ENCODE measurements around the gene HYI. TPM values are rescaled to one million over a fixed set of nuclear protein-coding genes. Genes with fewer than 3 reads are reported as not detected.

The HYI gene
- total RNA-seq, 1 donor from 2014 or later, result 25.8 TPM

DNA sequence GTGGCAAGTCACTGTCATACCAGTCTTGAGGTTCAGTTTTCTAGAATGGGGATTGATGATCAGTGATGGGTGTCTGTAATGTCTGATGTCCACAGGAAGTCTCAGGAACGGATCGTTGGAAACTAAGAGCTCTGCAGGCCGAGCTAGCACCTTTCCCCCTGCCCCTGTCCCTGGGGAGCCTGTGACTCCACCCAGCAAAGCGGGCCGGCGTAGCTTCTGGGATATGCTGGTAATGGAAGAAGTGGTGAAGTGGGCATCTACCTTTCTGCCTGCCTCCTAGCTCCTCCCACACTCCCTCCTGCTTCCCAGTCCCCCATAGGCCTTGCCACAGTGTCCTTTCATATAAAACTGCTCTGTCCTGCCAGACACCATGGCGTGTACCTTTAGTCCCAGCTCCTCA is 13.4 kb downstream of the HYI start:
- TF ChIP-seq, protein P1, sequence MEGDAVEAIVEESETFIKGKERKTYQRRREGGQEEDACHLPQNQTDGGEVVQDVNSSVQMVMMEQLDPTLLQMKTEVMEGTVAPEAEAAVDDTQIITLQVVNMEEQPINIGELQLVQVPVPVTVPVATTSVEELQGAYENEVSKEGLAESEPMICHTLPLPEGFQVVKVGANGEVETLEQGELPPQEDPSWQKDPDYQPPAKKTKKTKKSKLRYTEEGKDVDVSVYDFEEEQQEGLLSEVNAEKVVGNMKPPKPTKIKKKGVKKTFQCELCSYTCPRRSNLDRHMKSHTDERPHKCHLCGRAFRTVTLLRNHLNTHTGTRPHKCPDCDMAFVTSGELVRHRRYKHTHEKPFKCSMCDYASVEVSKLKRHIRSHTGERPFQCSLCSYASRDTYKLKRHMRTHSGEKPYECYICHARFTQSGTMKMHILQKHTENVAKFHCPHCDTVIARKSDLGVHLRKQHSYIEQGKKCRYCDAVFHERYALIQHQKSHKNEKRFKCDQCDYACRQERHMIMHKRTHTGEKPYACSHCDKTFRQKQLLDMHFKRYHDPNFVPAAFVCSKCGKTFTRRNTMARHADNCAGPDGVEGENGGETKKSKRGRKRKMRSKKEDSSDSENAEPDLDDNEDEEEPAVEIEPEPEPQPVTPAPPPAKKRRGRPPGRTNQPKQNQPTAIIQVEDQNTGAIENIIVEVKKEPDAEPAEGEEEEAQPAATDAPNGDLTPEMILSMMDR (IDR thresholded peaks at IDR 0.05), result no peak
- TF ChIP-seq POLR2AphosphoS5 (IDR thresholded peaks at IDR 0.05; ENCODE audit: insufficient read depth in 1 of 2, low read depth in 1 of 2) (no peak), POLR2A (IDR thresholded peaks at IDR 0.05) (no peak)
- peak in 1 of 2 donors; percentile 32 for DNase-seq (ENCODE audit: extremely low spot score in 2 of 2)
- H3K36me3 ChIP-seq, result peaks cover 4 to 54% of the 10 kb centered on the region in 2 donors
- H3K27ac ChIP-seq, result no peak overlapping the region
- intact Hi-C loops (cut with DNase I), result no loop called here
- peaks cover 4% of the 10 kb centered on the region for H3K4me1 ChIP-seq
- H3K27me3 ChIP-seq, result no peaks in the 10 kb centered on the region
- H3K4me3 ChIP-seq, result no peak overlapping the region
- H3K9me3 ChIP-seq, result no peaks in the 10 kb centered on the region

GRCh38 chr1:43439781-43440180 is 13.9 kb downstream of the HYI start:
- intact Hi-C loops (cut with DNase I), result no loop called here
- H3K9me3 ChIP-seq, result no peaks in the 10 kb centered on the region
- peaks cover 8% of the 10 kb centered on the region for H3K4me1 ChIP-seq
- H3K27ac ChIP-seq, result no peak overlapping the region
- H3K4me3 ChIP-seq, result no peak overlapping the region
- TF ChIP-seq POLR2AphosphoS5 (IDR thresholded peaks at IDR 0.05; ENCODE audit: insufficient read depth in 1 of 2, low read depth in 1 of 2) (no peak), POLR2A (IDR thresholded peaks at IDR 0.05) (no peak)
- TF ChIP-seq, protein P1 (IDR thresholded peaks at IDR 0.05), result no peak
- H3K36me3 ChIP-seq, result peaks cover 4 to 54% of the 10 kb centered on the region in 2 donors
- no peaks in the 10 kb centered on the region for H3K27me3 ChIP-seq
- DNase-seq (ENCODE audit: extremely low spot score in 2 of 2), result peak in 1 of 2 donors; percentile 84

DNA sequence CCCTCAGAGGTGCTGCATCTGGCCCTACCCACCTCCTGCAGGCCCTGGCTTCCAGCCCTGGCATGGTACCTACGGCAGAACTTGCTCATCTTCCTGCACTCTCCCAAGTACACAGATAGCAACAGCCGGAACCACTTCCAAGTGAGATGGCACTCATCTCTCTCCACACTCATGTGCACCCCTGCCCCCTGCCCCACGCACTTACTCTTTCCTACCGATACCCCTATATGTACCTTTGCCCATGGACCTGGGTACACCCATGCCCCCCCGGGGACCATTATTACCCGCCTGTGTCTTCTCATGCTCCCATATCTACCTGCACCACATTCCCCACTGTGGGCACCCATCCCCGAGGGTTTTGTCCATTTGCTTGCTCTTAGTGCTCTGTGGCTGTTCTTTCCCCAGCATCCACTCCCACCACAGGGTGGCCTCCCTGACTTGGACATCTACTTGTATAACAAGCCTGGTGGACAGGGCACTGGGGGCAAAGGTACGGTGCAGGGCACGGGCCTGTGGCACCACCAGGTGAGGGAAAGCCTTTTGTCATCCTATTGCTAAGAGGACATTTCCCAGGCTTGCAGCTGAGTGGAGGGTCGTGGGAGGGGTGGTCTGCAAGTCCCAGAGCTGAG is 14.7 kb downstream of the HYI start:
- intact Hi-C loops (cut with DNase I), result no loop called here
- Histone ChIP-seq H3K27ac (no peak overlapping the region), H3K36me3 (peaks cover 4 to 57% of the 10 kb centered on the region in 2 donors), H3K9me3 (no peaks in the 10 kb centered on the region), H3K27me3 (no peaks in the 10 kb centered on the region), H3K4me1 (peaks cover 8% of the 10 kb centered on the region), H3K4me3 (no peak overlapping the region)
- TF ChIP-seq, protein P1 (IDR thresholded peaks at IDR 0.05), result no peak
- TF ChIP-seq POLR2AphosphoS5 (IDR thresholded peaks at IDR 0.05; ENCODE audit: insufficient read depth in 1 of 2, low read depth in 1 of 2) (no peak), POLR2A (IDR thresholded peaks at IDR 0.05) (no peak)
- no peak for DNase-seq (ENCODE audit: extremely low spot score in 2 of 2)

DNA sequence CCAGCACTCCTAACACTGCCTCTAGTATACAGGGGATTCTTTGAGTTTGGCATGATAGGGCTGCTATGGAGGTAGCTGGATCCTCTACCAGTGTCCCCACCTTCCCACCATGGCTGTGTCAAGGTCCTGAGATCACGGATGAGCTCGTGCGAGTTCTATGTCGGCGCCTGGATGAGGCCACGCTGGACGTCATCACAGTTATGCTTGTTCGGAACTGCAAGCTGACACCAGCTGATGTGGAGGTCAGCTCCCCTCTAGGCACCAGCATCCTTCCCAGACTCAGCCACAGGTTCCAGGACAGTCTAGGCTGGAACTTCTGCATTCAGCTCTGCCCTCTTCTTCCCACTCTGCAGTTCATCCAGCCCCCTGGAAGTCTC is 15.2 kb downstream of the HYI start:
- Histone ChIP-seq H3K27me3 (no peaks in the 10 kb centered on the region), H3K4me1 (peaks cover 8% of the 10 kb centered on the region), H3K27ac (no peak overlapping the region), H3K9me3 (no peaks in the 10 kb centered on the region), H3K36me3 (peaks cover 3 to 57% of the 10 kb centered on the region in 2 donors), H3K4me3 (no peak overlapping the region)
- DNase-seq (ENCODE audit: extremely low spot score in 2 of 2), result no peak
- TF ChIP-seq POLR2A (IDR thresholded peaks at IDR 0.05) (no peak), POLR2AphosphoS5 (IDR thresholded peaks at IDR 0.05; ENCODE audit: insufficient read depth in 1 of 2, low read depth in 1 of 2) (no peak)
- TF ChIP-seq, protein P1 (IDR thresholded peaks at IDR 0.05), result no peak
- intact Hi-C loops (cut with DNase I), result no loop called here

- no peaks in the 10 kb centered on the region for H3K27me3 ChIP-seq
- no peak for TF ChIP-seq POLR2A (IDR thresholded peaks at IDR 0.05)
- TF ChIP-seq, protein P1 (IDR thresholded peaks at IDR 0.05), result no peak
- no peak for TF ChIP-seq POLR2AphosphoS5 (IDR thresholded peaks at IDR 0.05; ENCODE audit: insufficient read depth in 1 of 2, low read depth in 1 of 2)
- no peak overlapping the region for H3K4me3 ChIP-seq
- no peak for DNase-seq (ENCODE audit: extremely low spot score in 2 of 2)
- peaks cover 0 to 57% of the 10 kb centered on the region in 2 donors for H3K36me3 ChIP-seq
- intact Hi-C loops (cut with DNase I), result no loop called here
- no peak overlapping the region for H3K27ac ChIP-seq
- H3K4me1 ChIP-seq, result peaks cover 8% of the 10 kb centered on the region
- no peaks in the 10 kb centered on the region for H3K9me3 ChIP-seq
Observed at GRCh38 chr1:43438006-43438405, 15.7 kb downstream of the HYI start.

Data from vagina (tissue), 2 donors.